Vagina (tissue), 2 donors: Measurements from ENCODE around the gene XCR1. TPM values are rescaled to one million over a fixed set of nuclear protein-coding genes. Genes with fewer than 3 reads are reported as not detected.
A peak's percentile ranks its signal among the peaks of the same experiment; 100 is the strongest.

Experiments
- DNase-seq, 2 donors: peaks; one replicate each; pipeline ENCODE4 v3.0.0-alpha.2; 2017; ENCODE audit errors: extremely low spot score in 2 of 2
- H3K27ac ChIP-seq: fragments of 200-600 bp; sonication (generic); one replicate; pipeline ENCODE4 v1.5.1; 2019
- H3K27me3 ChIP-seq: fragments of 200-600 bp; sonication (generic); one replicate; pipeline ENCODE4 v1.5.1; 2019
- H3K36me3 ChIP-seq, 2 donors: fragments of 200-600 bp; sonication (generic); one replicate each; pipeline ENCODE4 v1.5.1; 2017 to 2019
- H3K4me1 ChIP-seq: fragments of 200-600 bp; sonication (generic); one replicate; pipeline ENCODE4 v1.5.1; 2019
- H3K4me3 ChIP-seq, 2 donors: fragments of 200-600 bp; sonication (generic); 1 replicate in 1 of 2; 2 replicates in 1 of 2; pipeline ENCODE4 v1.5.1; 2016 to 2019
- H3K9me3 ChIP-seq: fragments of 200-600 bp; sonication (generic); one replicate; pipeline ENCODE4 v1.5.1; 2019
- POLR2A ChIP-seq, 2 donors: fragments of 450-650 bp; IDR thresholded peaks; one replicate each; pipeline ENCODE4 v1.6.1; 2017; ENCODE audit warnings: antibody characterized with exemption in 2 of 2, mild to moderate bottlenecking in 2 of 2, moderate library complexity in 2 of 2
- POLR2AphosphoS5 ChIP-seq, 2 donors: sonication (generic); formaldehyde crosslinking; IDR thresholded peaks; one replicate each; pipeline ENCODE4 v1.9.0; 2017; ENCODE audit warnings: antibody characterized with exemption in 2 of 2, mild to moderate bottlenecking in 2 of 2, low read depth in 1 of 2; ENCODE audit not compliant: insufficient read depth in 1 of 2
- intact Hi-C: fragments of 100-400 bp; cut with DNase I; formaldehyde crosslinking; loops from one replicate; pipeline ENCODE4 v1.15.1; 2023
- total RNA-seq: library from RNA; depleted of rRNA; stranded (reverse); fragments of >200 nt; gene quantifications from one replicate; pipeline ENCODE4 v1.2.3, GENCODE V29; 2016
- TF ChIP-seq, protein P1 (sequence below), 3 experiments: fragments of 450-650 bp in 2 of 3; fragments of 200-600 bp in 1 of 3; sonication (generic) in 1 of 3; IDR thresholded peaks; one replicate each; pipeline ENCODE4 v1.5.1; 2017 to 2019; ENCODE audit warnings: antibody characterized with exemption in 3 of 3, mild to moderate bottlenecking in 2 of 3, moderate library complexity in 2 of 3

Gene XCR1
- total RNA-seq, 1 donor from 2014 or later: not detected

- intact Hi-C loops: no loop called here
- no peak overlapping the region for H3K4me3 ChIP-seq
- H3K27ac ChIP-seq: peak overlapping the region; percentile 66
- peaks cover 3 to 47% of the 10 kb centered on the region in 2 donors for H3K36me3 ChIP-seq
- TF ChIP-seq POLR2AphosphoS5 (IDR thresholded peaks at IDR 0.05; ENCODE audit: insufficient read depth in 1 of 2, low read depth in 1 of 2): peak in 1 of 2 donors; percentile 90
- no peak for TF ChIP-seq POLR2A (IDR thresholded peaks at IDR 0.05)
- TF ChIP-seq, protein P1, sequence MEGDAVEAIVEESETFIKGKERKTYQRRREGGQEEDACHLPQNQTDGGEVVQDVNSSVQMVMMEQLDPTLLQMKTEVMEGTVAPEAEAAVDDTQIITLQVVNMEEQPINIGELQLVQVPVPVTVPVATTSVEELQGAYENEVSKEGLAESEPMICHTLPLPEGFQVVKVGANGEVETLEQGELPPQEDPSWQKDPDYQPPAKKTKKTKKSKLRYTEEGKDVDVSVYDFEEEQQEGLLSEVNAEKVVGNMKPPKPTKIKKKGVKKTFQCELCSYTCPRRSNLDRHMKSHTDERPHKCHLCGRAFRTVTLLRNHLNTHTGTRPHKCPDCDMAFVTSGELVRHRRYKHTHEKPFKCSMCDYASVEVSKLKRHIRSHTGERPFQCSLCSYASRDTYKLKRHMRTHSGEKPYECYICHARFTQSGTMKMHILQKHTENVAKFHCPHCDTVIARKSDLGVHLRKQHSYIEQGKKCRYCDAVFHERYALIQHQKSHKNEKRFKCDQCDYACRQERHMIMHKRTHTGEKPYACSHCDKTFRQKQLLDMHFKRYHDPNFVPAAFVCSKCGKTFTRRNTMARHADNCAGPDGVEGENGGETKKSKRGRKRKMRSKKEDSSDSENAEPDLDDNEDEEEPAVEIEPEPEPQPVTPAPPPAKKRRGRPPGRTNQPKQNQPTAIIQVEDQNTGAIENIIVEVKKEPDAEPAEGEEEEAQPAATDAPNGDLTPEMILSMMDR (IDR thresholded peaks at IDR 0.05): no peak
- H3K27me3 ChIP-seq: no peaks in the 10 kb centered on the region
- no peak for DNase-seq
- no peaks in the 10 kb centered on the region for H3K9me3 ChIP-seq
- peaks cover 52% of the 10 kb centered on the region for H3K4me1 ChIP-seq
These were observed 54.5 kb downstream of the XCR1 start for GRCh38 chr3:45972534-45973402.

DNA sequence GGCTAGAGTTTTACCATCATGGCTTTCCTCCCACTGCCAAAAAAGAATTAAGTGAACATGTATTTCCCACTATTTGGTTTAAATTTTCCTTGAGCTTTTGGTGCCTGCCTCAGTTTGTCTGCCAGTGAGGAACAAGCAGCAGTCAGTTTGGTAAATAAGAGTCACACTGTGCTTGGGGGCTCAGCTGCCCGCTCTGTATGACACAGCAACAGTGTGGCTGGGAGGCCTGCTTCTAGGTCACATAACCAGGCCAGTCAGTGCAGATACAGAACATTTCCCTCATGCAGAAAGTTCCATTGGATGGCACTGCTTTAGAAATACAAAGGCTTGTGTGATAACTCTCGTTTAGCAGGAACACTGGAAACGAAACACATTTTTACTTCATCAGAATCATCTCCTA is 57.3 kb downstream of the XCR1 start:
- TF ChIP-seq POLR2A (IDR thresholded peaks at IDR 0.05) (no peak), POLR2AphosphoS5 (IDR thresholded peaks at IDR 0.05; ENCODE audit: insufficient read depth in 1 of 2, low read depth in 1 of 2) (no peak)
- TF ChIP-seq, protein P1 (IDR thresholded peaks at IDR 0.05): no peak
- no peak for DNase-seq
- peaks cover 3 to 62% of the 10 kb centered on the region in 2 donors for H3K36me3 ChIP-seq
- no peak overlapping the region for H3K4me3 ChIP-seq
- no peaks in the 10 kb centered on the region for H3K9me3 ChIP-seq
- H3K27me3 ChIP-seq: no peaks in the 10 kb centered on the region
- H3K27ac ChIP-seq: no peak overlapping the region
- H3K4me1 ChIP-seq: peaks cover 45% of the 10 kb centered on the region
- intact Hi-C loops: no loop called here

- TF ChIP-seq, protein P1 (IDR thresholded peaks at IDR 0.05): no peak
- no peak for TF ChIP-seq POLR2A (IDR thresholded peaks at IDR 0.05)
- no peak for TF ChIP-seq POLR2AphosphoS5 (IDR thresholded peaks at IDR 0.05; ENCODE audit: insufficient read depth in 1 of 2, low read depth in 1 of 2)
- Histone ChIP-seq H3K4me3 (no peak overlapping the region), H3K27ac (no peak overlapping the region), H3K9me3 (no peaks in the 10 kb centered on the region), H3K4me1 (peaks cover 42% of the 10 kb centered on the region), H3K36me3 (peaks cover 3 to 63% of the 10 kb centered on the region in 2 donors), H3K27me3 (no peaks in the 10 kb centered on the region)
- DNase-seq: no peak
- intact Hi-C loops: no loop called here
These were observed 58.2 kb downstream of the XCR1 start for GRCh38 chr3:45969116-45969515.

DNA sequence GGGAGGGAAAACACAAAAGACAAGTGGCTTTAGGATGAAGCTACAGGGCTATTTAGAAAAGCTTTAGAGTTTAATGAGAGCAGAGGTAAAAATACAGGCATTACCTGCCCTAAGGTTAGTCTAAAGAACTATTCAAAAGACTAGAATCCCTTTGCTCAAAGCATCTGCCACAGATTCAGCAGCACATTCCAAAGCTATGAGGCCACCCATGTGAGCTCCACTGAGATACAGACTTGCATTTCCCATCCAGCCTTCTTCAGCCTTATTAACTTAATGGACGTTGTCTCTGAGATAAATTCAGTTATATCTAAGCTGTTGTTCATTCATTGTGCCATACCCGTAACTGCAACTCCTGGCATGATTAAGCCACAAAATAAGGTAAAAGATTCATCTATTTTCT is 58.6 kb downstream of the XCR1 start:
- Histone ChIP-seq H3K4me1 (peaks cover 39% of the 10 kb centered on the region), H3K9me3 (no peaks in the 10 kb centered on the region), H3K4me3 (no peak overlapping the region), H3K27me3 (no peaks in the 10 kb centered on the region), H3K27ac (no peak overlapping the region), H3K36me3 (peaks cover 3 to 67% of the 10 kb centered on the region in 2 donors)
- DNase-seq: no peak
- TF ChIP-seq, protein P1 (IDR thresholded peaks at IDR 0.05): no peak
- TF ChIP-seq POLR2A (IDR thresholded peaks at IDR 0.05) (no peak), POLR2AphosphoS5 (IDR thresholded peaks at IDR 0.05; ENCODE audit: insufficient read depth in 1 of 2, low read depth in 1 of 2) (no peak)
- intact Hi-C loops: no loop called here

- no peak for TF ChIP-seq POLR2AphosphoS5 (IDR thresholded peaks at IDR 0.05; ENCODE audit: insufficient read depth in 1 of 2, low read depth in 1 of 2)
- TF ChIP-seq, protein P1 (IDR thresholded peaks at IDR 0.05): no peak
- TF ChIP-seq POLR2A (IDR thresholded peaks at IDR 0.05): no peak
- no peak for DNase-seq
- Histone ChIP-seq H3K27me3 (no peaks in the 10 kb centered on the region), H3K9me3 (no peaks in the 10 kb centered on the region), H3K27ac (peak overlapping the region; percentile 27), H3K4me3 (no peak overlapping the region), H3K36me3 (peaks cover 0 to 69% of the 10 kb centered on the region in 2 donors), H3K4me1 (peaks cover 34% of the 10 kb centered on the region)
- intact Hi-C loops: no loop called here
These were observed 59.1 kb downstream of the XCR1 start for GRCh38 chr3:45968149-45968548.
